Stomach (tissue), 4 donors: ENCODE measurements around the gene CBLL1.

Source experiments
- CTCF ChIP-seq, 7 experiments: fragments of 450-650 bp in 4 of 7; fragments of 200-600 bp in 3 of 7; sonication (generic) in 3 of 7; IDR thresholded peaks; one replicate each; pipeline ENCODE4 v1.5.1; 2016 to 2019; ENCODE audit warnings: antibody characterized with exemption in 7 of 7, control low read depth in 2 of 7, mild to moderate bottlenecking in 1 of 7
- EP300 ChIP-seq: sonication (generic); formaldehyde crosslinking; IDR thresholded peaks from one replicate; pipeline ENCODE4 v1.6.1; 2017; ENCODE audit warnings: antibody characterized with exemption

- TF ChIP-seq CTCF (IDR thresholded peaks at IDR 0.05): no peak
- TF ChIP-seq EP300: no peak
Measured at GRCh38 chr7:107788216-107788615, 44.3 kb downstream of the CBLL1 start.
